HUES6 (cell line): ENCODE data around the gene RFPL1.

Experiments used
- H3K27ac ChIP-seq: 2 replicates; pipeline ENCODE4 v1.7.0; 2013; ENCODE audit warnings: low read depth, mild to moderate bottlenecking, low read length, inconsistent platforms
- H3K27me3 ChIP-seq: 2 replicates; pipeline ENCODE4 v1.6.1; 2013; ENCODE audit warnings: low read length; ENCODE audit not compliant: control insufficient read depth, insufficient read depth
- H3K36me3 ChIP-seq: 2 replicates; pipeline ENCODE4 v1.6.1; 2013; ENCODE audit warnings: low read length; ENCODE audit not compliant: control insufficient read depth, insufficient read depth
- H3K4me1 ChIP-seq: 2 replicates; pipeline ENCODE4 v1.6.1; 2013; ENCODE audit warnings: low read length; ENCODE audit not compliant: control insufficient read depth, insufficient read depth
- H3K4me3 ChIP-seq: 2 replicates; pipeline ENCODE4 v1.5.1; 2013; ENCODE audit warnings: low read depth, low read length
- H3K9ac ChIP-seq: one replicate; pipeline ENCODE4 v1.6.1; 2013; ENCODE audit warnings: mild to moderate bottlenecking, low read length
- H3K9me3 ChIP-seq: 2 replicates; pipeline ENCODE4 v1.6.1; 2013; ENCODE audit warnings: low read depth, low read length; ENCODE audit not compliant: control insufficient read depth, insufficient read depth

RFPL1 gene

DNA sequence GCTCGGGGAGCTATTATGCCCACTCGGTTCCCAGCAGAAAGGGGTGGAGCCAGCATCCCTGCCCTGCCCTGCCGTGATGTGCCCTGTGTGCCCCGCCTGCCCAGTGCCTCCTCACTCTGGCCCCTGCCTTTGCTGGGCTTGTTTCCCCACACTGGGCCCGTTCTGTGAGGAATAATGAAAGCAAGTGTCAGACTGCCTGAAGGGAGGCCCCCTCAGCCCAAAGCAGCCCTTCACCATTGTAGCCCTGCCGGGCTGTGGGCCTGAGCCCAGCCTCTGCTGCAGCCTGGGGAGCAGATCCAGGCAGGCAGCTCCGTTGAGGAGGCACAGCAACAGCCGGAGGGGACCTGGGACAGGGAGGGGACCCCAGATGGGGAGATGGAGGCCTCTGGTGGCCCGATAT, 21.4 kb downstream of the RFPL1 start:
- Histone ChIP-seq H3K4me1 (peaks cover 10% of the 10 kb centered on the region), H3K36me3 (no peaks in the 10 kb centered on the region), H3K27me3 (no peaks in the 10 kb centered on the region), H3K27ac (no peak overlapping the region), H3K4me3 (no peak overlapping the region), H3K9me3 (no peaks in the 10 kb centered on the region), H3K9ac (no peak overlapping the region)

- H3K27me3 ChIP-seq, result no peaks in the 10 kb centered on the region
- peaks cover 10% of the 10 kb centered on the region for H3K4me1 ChIP-seq
- no peaks in the 10 kb centered on the region for H3K36me3 ChIP-seq
These were observed 22.9 kb downstream of the RFPL1 start for GRCh38 chr22:29461263-29461662.

GRCh38 chr22:29463629-29464028, 25.2 kb downstream of the RFPL1 start:
- Histone ChIP-seq H3K27me3 (no peaks in the 10 kb centered on the region), H3K4me1 (peaks cover 10% of the 10 kb centered on the region), H3K9ac (no peak overlapping the region), H3K27ac (no peak overlapping the region), H3K9me3 (no peaks in the 10 kb centered on the region), H3K4me3 (no peak overlapping the region), H3K36me3 (no peaks in the 10 kb centered on the region)

More at GRCh38 chr22:29461263-29461662, 22.9 kb downstream of the RFPL1 start:
- H3K27ac ChIP-seq, result no peak overlapping the region
- no peak overlapping the region for H3K4me3 ChIP-seq
- H3K9me3 ChIP-seq, result no peaks in the 10 kb centered on the region
- no peak overlapping the region for H3K9ac ChIP-seq

DNA sequence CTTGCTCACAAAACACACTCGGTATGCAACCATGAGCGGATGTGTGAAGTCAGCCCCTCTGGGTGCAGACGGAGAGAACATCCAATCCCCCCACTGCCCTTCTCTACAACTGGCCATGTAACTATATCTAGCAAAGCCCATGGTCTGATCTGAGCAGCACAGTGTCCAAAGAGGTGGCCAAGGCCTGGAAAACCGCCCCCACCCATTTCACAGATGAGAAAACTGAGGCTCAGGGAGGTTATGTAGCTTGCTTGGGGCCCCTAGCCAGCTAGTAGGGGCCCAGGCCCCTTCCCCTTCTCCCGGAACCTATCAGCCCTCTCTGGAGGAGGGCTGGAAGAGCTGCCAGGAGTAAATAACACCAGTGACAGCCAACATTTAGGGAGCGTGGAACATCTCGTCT, 26.2 kb downstream of the RFPL1 start:
- no peak overlapping the region for H3K4me3 ChIP-seq
- peaks cover 8% of the 10 kb centered on the region for H3K27me3 ChIP-seq
- no peaks in the 10 kb centered on the region for H3K36me3 ChIP-seq
- peaks cover 13% of the 10 kb centered on the region for H3K4me1 ChIP-seq
- no peak overlapping the region for H3K27ac ChIP-seq
- H3K9ac ChIP-seq, result no peak overlapping the region
- no peaks in the 10 kb centered on the region for H3K9me3 ChIP-seq

- Histone ChIP-seq H3K4me3 (peak overlapping the region; percentile 80), H3K9me3 (no peaks in the 10 kb centered on the region), H3K9ac (no peak overlapping the region), H3K27ac (no peak overlapping the region), H3K36me3 (no peaks in the 10 kb centered on the region), H3K4me1 (peaks cover 8% of the 10 kb centered on the region; the same call in 1 of the 2 replicates), H3K27me3 (peaks cover 14% of the 10 kb centered on the region)
These were observed 31.4 kb downstream of the RFPL1 start for GRCh38 chr22:29469755-29470154.

GRCh38 chr22:29470159-29470855, 31.9 kb downstream of the RFPL1 start:
- Histone ChIP-seq H3K4me1 (peaks cover 8% of the 10 kb centered on the region; the same call in 1 of the 2 replicates), H3K27ac (no peak overlapping the region), H3K4me3 (peak overlapping the region; percentile 80), H3K9me3 (no peaks in the 10 kb centered on the region), H3K36me3 (no peaks in the 10 kb centered on the region), H3K9ac (no peak overlapping the region), H3K27me3 (peaks cover 14% of the 10 kb centered on the region)

- Histone ChIP-seq H3K27ac (no peak overlapping the region), H3K36me3 (no peaks in the 10 kb centered on the region), H3K4me1 (peaks cover 12% of the 10 kb centered on the region), H3K4me3 (no peak overlapping the region), H3K27me3 (peaks cover 37% of the 10 kb centered on the region), H3K9ac (no peak overlapping the region), H3K9me3 (no peaks in the 10 kb centered on the region)
These were observed 34.6 kb downstream of the RFPL1 start for GRCh38 chr22:29473001-29473400.

DNA sequence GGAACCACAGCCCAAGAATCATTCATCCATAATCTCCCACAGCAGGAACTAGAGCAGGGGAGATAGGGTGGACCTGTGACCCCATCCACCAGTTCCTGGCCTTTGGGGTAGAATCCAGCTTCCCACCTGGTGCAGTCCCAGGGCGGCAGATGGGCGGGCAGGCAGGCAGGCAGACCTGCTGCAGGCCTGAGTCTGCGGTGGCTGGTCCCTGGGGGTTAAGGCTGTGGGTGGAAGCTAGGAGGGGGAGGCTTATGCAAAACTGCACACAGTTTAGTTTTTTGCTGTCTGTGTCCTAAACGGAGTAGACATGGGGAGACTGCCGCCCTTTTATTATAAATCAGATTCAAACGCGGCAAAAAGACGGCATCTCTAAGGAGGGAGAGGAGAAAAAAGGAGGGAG, 37.2 kb downstream of the RFPL1 start:
- H3K4me3 ChIP-seq, result no peak overlapping the region
- no peaks in the 10 kb centered on the region for H3K36me3 ChIP-seq
- no peaks in the 10 kb centered on the region for H3K9me3 ChIP-seq
- H3K27ac ChIP-seq, result no peak overlapping the region
- H3K9ac ChIP-seq, result no peak overlapping the region
- H3K4me1 ChIP-seq, result peaks cover 19% of the 10 kb centered on the region
- H3K27me3 ChIP-seq, result peaks cover 48% of the 10 kb centered on the region

DNA sequence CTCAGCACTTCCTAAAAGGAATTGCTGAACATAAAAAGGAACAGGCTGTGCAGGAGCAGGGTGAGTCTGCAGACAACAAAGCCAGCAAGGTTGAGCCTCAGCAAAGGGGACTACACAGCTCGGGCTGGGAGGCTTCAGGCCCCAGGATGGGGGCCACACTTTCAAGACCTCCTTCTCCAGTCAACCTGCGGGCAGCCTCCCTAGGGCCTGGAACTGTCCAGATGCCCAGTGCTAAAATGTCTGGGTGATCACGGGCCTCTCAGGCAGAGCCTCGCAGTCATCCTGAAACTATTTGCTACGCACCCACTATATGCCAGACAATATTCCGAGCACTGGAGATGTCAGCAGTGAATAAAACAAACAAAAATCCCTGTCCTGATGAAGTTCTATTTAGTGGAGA, 37.7 kb downstream of the RFPL1 start:
- Histone ChIP-seq H3K36me3 (no peaks in the 10 kb centered on the region), H3K9me3 (no peaks in the 10 kb centered on the region), H3K4me1 (peaks cover 19% of the 10 kb centered on the region), H3K27ac (no peak overlapping the region), H3K27me3 (peaks cover 54% of the 10 kb centered on the region), H3K4me3 (no peak overlapping the region), H3K9ac (no peak overlapping the region)

GRCh38 chr22:29477723-29478318, 39.4 kb downstream of the RFPL1 start:
- Histone ChIP-seq H3K4me1 (peaks cover 32% of the 10 kb centered on the region), H3K4me3 (peak overlapping the region; percentile 40), H3K27ac (no peak overlapping the region), H3K27me3 (peaks cover 69% of the 10 kb centered on the region), H3K36me3 (no peaks in the 10 kb centered on the region), H3K9me3 (no peaks in the 10 kb centered on the region), H3K9ac (no peak overlapping the region)
